ENCODE measurements around the gene TAF12. TPM values are rescaled to one million over a fixed set of nuclear protein-coding genes. Genes with fewer than 3 reads are reported as not detected.

The TAF12 gene
- total and polyA plus RNA-seq, 2 of the 4 experiments (the other 2 are of a cell fraction) = 28.8 to 31.7 TPM

- TSS peak; percentile 100 for BruUV-seq (replicated peaks)
- Histone ChIP-seq H2AK5ac (ENCODE audit: low read depth, low read length) (peak within 1 kb of the TSS; percentile 79), H2BK120ac (ENCODE audit: low read depth, low read length) (peak within 1 kb of the TSS; percentile 96), H3K23ac (ENCODE audit: low read depth, low read length) (peak within 1 kb of the TSS; percentile 86), H4K5ac (ENCODE audit: low read depth, low read length) (peak within 1 kb of the TSS; percentile 72), H3K4me1 (ENCODE audit: control insufficient read depth, insufficient read depth, low read length) (peaks cover 1% of the 10 kb centered on the region), H3K27ac (ENCODE audit: insufficient read depth, low read length) (peak within 1 kb of the TSS; percentile 79), H3K36me3 (ENCODE audit: control insufficient read depth, insufficient read depth, low read length) (no peaks in the 10 kb centered on the region), H2AFZ (replicated peaks; ENCODE audit: low read length, poor library complexity) (peak within 1 kb of the TSS; percentile 88), H3K18ac (ENCODE audit: low read depth, low read length) (peak within 1 kb of the TSS; percentile 58), H3K9me3 (ENCODE audit: control insufficient read depth, insufficient read depth, low read length) (no peaks in the 10 kb centered on the region), H3K14ac (replicated peaks; ENCODE audit: low read depth, low read length) (peak within 1 kb of the TSS; percentile 95), H2BK15ac (ENCODE audit: low read depth, low read length) (peak within 1 kb of the TSS; percentile 81; the same call in 2 of the 3 replicates), H3K4ac (ENCODE audit: low read depth, low read length) (peak within 1 kb of the TSS; percentile 95), H3K79me1 (ENCODE audit: low read depth in 1 of 2, low read length in 2 of 2) (peaks cover 7 to 9% of the 10 kb centered on the region in 2 experiments; a peak in 3 of 4 replicates), H4K20me1 (ENCODE audit: insufficient read depth, low read length) (peaks cover 4% of the 10 kb centered on the region; the same call in 1 of the 2 replicates), H4K8ac (ENCODE audit: low read depth in 2 of 2, low read length in 2 of 2) (peak within 1 kb of the TSS; percentile 82 to 93), H2AK9ac (replicated peaks; ENCODE audit: low read depth, low read length, poor library complexity) (peak within 1 kb of the TSS; percentile 80), H3K27me3 (ENCODE audit: control insufficient read depth, insufficient read depth, low read length) (no peaks in the 10 kb centered on the region), H2BK5ac (ENCODE audit: low read depth, low read length, poor library complexity, severe bottlenecking) (peak within 1 kb of the TSS; percentile 97), H4K91ac (ENCODE audit: insufficient read depth, low read depth, low read length) (peak within 1 kb of the TSS; percentile 88), H3K9ac (ENCODE audit: low read depth, low read length) (peak within 1 kb of the TSS; percentile 71), H3K56ac (ENCODE audit: extremely low read depth, insufficient read depth, low read length) (peak within 1 kb of the TSS; percentile 99), H3K4me3 (ENCODE audit: insufficient read depth, low read depth, low read length) (peak within 1 kb of the TSS; percentile 28), H3K4me2 (ENCODE audit: low read depth, low read length) (peak within 1 kb of the TSS; percentile 79), H2BK20ac (ENCODE audit: low read depth, low read length) (peak within 1 kb of the TSS; percentile 93), H3K9me1 (ENCODE audit: insufficient read depth, low read length) (peaks cover 3% of the 10 kb centered on the region; the same call in 1 of the 2 replicates)
- in situ Hi-C loops (cut with MboI; ENCODE audit: low sequenced_read_pairs) (no loop called here), dilution Hi-C loops (cut with HindIII; ENCODE audit: low sequenced_read_pairs, unreplicated experiment) (no loop called here), intact Hi-C loops (cut with micrococcal nuclease) (loop anchor here (1.0 to 10.0 kb wide), 6 partner anchors 20 to 546 kb away; partner anchors contain the start of genes GMEB1 and YTHDF2)
- CTCF ChIA-PET = interaction anchor here (0.6 to 1.2 kb wide), 3 partner anchors 212 to 281 kb away, joined by 3 to 9 read pairs (median 5); no protein-coding TSS in a partner anchor
- POLR2A ChIA-PET (ENCODE audit: unreplicated experiment) = interaction anchor here (0.6 to 1.4 kb wide), 10 partner anchors 13 to 554 kb away, joined by 3 to 8 read pairs (median 4); partner anchors contain the start of genes GMEB1 and YTHDF2
- WGBS, 2 experiments (ENCODE audit: extremely low coverage in 2 of 2, insufficient read length in 1 of 2) = 2% methylated on average over 8 of the region's 28 CpGs; no CpG with 5 or more reads in 1 of the 2 experiments
- DNase-seq = peak; percentile 100
- ATAC-seq (ENCODE audit: low read depth) = peak; percentile 72
- peak; percentile 43; the same call in 1 of the 2 replicates for TF ChIP-seq NFE2L2 (IDR thresholded peaks at IDR 0.05; ENCODE audit: low read depth, low read length)
- TF ChIP-seq CHD1 (IDR thresholded peaks at IDR 0.05; ENCODE audit: low read depth, low read length) = peak; percentile 97; the same call in 1 of the 2 replicates
- TF ChIP-seq CTCF (conservative IDR thresholded peaks at IDR 0.05; ENCODE audit: low read depth, low read length) = no peak
- TF ChIP-seq, protein P1, sequence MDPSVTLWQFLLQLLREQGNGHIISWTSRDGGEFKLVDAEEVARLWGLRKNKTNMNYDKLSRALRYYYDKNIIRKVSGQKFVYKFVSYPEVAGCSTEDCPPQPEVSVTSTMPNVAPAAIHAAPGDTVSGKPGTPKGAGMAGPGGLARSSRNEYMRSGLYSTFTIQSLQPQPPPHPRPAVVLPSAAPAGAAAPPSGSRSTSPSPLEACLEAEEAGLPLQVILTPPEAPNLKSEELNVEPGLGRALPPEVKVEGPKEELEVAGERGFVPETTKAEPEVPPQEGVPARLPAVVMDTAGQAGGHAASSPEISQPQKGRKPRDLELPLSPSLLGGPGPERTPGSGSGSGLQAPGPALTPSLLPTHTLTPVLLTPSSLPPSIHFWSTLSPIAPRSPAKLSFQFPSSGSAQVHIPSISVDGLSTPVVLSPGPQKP (IDR thresholded peaks at IDR 0.05; ENCODE audit: borderline replicate concordance, low read depth, low read length) = no peak
- TF ChIP-seq MAZ (IDR thresholded peaks at IDR 0.05; ENCODE audit: borderline replicate concordance, low read depth, low read length) = peak; percentile 73
- TF ChIP-seq RCOR1 (IDR thresholded peaks at IDR 0.05; ENCODE audit: insufficient replicate concordance, low read length) = peak; percentile 13
- TF ChIP-seq RAD21 (IDR thresholded peaks at IDR 0.05; ENCODE audit: low read length) = peak; percentile 15; the same call in 1 of the 2 replicates
- no peak for TF ChIP-seq MXI1 (IDR thresholded peaks at IDR 0.05; ENCODE audit: borderline replicate concordance, low read depth, low read length)
- peak; percentile 100 for TF ChIP-seq POLR2A (IDR thresholded peaks at IDR 0.05; ENCODE audit: low read depth, low read length)
- TF ChIP-seq SMC3 (IDR thresholded peaks at IDR 0.05; ENCODE audit: low read depth, low read length) = peak; percentile 26; the same call in 1 of the 2 replicates
- TF ChIP-seq RFX5 (IDR thresholded peaks at IDR 0.05; ENCODE audit: low read depth, low read length) = no peak
- peak; percentile 37; the same call in 1 of the 2 replicates for TF ChIP-seq FOS (IDR thresholded peaks at IDR 0.05; ENCODE audit: low read depth, low read length)
- TF ChIP-seq MAFK (IDR thresholded peaks at IDR 0.05; ENCODE audit: low read depth, low read length) = no peak; the same call in 1 of the 2 replicates
- TF ChIP-seq CEBPB (IDR thresholded peaks at IDR 0.05; ENCODE audit: low read depth, low read length) = peak; percentile 92
- TF ChIP-seq BHLHE40 (IDR thresholded peaks at IDR 0.05; ENCODE audit: low read depth, low read length) = peak; percentile 84
These were observed 5.8 kb upstream of the TAF12 start, which contains the start of gene RNU11 for GRCh38 chr1:28648474-28649198. Gene RNU11 (plus strand): TSS chr1:28648600.

All from IMR-90 (cell line).